Nephron (organoid): Measurements from ENCODE around the gene ADAMTS6.

Experiments
- H3K27ac Mint-ChIP-seq, 3 experiments: 2 replicates each; pipeline ENCODE4 v1.8.0; 2020; ENCODE audit warnings: mixed read lengths in 3 of 3, mild to moderate bottlenecking in 2 of 3, moderate library complexity in 1 of 3
- H3K27me3 Mint-ChIP-seq: 2 replicates; pipeline ENCODE4 v1.8.0; 2021; ENCODE audit warnings: low read depth, mild to moderate bottlenecking, moderate library complexity, mixed read lengths
- H3K36me3 Mint-ChIP-seq: 2 replicates; pipeline ENCODE4 v1.8.0; 2020; ENCODE audit warnings: low read depth, mixed read lengths
- H3K4me1 Mint-ChIP-seq: 2 replicates; pipeline ENCODE4 v1.8.0; 2020; ENCODE audit warnings: mixed read lengths
- H3K4me3 Mint-ChIP-seq, 3 experiments: 2 replicates each; pipeline ENCODE4 v1.8.0; 2020; ENCODE audit warnings: mild to moderate bottlenecking in 3 of 3, mixed read lengths in 3 of 3, moderate library complexity in 2 of 3
- H3K9me3 Mint-ChIP-seq: 2 replicates; pipeline ENCODE4 v1.8.0; 2020; ENCODE audit warnings: mixed read lengths
- TF ChIP-seq, protein P1 (sequence below), 3 experiments: fragments of 200-600 bp; sonication (generic); IDR thresholded peaks; one replicate each; pipeline ENCODE4 v1.5.0; 2021; ENCODE audit warnings: antibody characterized with exemption in 3 of 3; ENCODE audit not compliant: unreplicated experiment in 3 of 3

Gene ADAMTS6

DNA sequence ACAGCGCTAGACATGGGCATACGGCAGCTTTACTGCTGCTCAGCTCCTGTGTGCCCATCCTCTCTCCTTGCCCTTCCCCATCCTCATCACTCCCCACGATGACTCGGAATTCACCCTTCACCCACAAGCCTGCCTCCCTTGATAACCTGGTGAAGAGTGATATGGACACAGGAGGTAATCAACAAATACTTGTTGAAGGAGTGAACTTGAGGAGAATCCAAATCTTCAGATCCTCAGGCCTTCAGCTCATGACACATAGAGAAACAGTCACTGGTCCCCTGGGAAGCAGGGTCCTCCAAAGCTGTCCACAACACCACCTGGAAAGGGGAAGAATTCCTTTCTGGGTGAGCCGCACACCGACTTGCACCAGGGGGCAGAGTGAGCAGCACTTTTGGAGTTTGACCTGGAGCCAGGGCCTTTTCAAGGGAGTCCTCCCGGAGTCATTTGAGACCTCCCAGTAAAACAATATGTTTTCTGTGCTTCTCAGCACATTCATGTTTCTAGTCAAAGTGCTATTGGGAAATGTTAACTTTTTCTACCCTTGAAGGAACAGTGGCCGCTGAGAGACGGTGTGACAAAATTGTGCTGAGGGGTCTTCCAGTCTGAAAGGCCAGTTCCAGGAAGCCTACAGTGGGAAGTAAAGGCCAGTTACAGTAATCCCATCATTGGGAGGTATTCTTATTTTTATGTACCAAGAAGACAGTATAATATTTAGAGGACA lies 380.6 kb downstream of the ADAMTS6 start:
- peak overlapping the region; percentile 55 to 90 (median 86) for H3K27ac Mint-ChIP-seq
- H3K4me1 Mint-ChIP-seq: peaks cover 26% of the 10 kb centered on the region
- no peaks in the 10 kb centered on the region for H3K9me3 Mint-ChIP-seq
- peak overlapping the region in 1 of 3 experiments; percentile 1 for H3K4me3 Mint-ChIP-seq
- TF ChIP-seq, protein P1, sequence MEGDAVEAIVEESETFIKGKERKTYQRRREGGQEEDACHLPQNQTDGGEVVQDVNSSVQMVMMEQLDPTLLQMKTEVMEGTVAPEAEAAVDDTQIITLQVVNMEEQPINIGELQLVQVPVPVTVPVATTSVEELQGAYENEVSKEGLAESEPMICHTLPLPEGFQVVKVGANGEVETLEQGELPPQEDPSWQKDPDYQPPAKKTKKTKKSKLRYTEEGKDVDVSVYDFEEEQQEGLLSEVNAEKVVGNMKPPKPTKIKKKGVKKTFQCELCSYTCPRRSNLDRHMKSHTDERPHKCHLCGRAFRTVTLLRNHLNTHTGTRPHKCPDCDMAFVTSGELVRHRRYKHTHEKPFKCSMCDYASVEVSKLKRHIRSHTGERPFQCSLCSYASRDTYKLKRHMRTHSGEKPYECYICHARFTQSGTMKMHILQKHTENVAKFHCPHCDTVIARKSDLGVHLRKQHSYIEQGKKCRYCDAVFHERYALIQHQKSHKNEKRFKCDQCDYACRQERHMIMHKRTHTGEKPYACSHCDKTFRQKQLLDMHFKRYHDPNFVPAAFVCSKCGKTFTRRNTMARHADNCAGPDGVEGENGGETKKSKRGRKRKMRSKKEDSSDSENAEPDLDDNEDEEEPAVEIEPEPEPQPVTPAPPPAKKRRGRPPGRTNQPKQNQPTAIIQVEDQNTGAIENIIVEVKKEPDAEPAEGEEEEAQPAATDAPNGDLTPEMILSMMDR (IDR thresholded peaks at IDR 0.05; ENCODE audit: unreplicated experiment in 3 of 3): peak; percentile 36 to 54 (median 53)
- H3K27me3 Mint-ChIP-seq: peaks cover 9% of the 10 kb centered on the region
- no peaks in the 10 kb centered on the region for H3K36me3 Mint-ChIP-seq
